ENCODE data around the gene OMG.
"Not testable (repeated sequence)": the region's sequence is repeated elsewhere in the genome, so short reads cannot be mapped to it uniquely, and the experiment has no call there.

Gene OMG

DNA sequence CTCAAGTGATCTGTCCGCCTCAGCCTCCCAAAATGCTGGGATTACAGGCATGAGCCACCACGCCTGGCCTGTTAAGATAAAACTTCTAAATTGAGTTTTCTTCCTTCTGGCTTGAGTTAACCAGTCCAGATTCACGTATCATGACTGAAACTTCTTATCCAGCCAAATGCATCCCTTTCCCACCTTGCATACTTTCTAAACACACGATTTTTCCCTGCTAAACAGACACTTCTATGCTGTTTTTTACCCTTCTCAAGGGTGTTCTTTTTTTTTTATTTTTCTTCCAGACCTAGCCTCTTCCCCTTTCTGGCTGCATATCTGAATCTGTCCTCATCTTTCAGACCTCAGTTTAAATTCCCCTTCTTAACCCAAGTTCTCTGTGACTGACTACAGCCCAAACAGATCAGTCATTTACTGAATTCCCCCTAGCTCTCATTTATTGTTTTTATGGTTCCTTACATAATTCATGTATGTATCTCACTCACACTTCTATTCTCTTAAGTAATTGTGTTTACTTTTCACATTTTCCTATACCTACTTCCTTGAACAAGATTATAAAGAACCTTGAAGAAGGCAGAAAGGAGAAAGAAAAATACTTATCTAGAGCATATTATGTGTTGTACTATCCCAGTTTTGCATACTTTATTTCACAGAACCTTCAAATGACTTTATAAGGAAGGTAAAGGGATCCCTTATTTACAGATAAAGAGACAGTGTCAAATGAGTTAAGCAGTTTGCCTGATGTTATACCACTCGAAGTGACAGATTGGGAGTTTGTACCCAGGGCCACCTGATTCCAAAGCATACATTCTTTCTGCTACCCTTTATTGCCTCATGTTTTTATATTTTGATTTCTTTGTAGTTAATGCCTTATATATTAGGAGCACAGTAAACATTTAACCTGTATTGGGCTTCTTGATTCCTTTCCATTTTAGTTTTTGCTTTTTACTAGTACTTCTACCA, 11.6 kb upstream of the OMG start:
- in situ Hi-C loops (cut with MboI; ENCODE audit: low sequenced_read_pairs): no loop called here

DNA sequence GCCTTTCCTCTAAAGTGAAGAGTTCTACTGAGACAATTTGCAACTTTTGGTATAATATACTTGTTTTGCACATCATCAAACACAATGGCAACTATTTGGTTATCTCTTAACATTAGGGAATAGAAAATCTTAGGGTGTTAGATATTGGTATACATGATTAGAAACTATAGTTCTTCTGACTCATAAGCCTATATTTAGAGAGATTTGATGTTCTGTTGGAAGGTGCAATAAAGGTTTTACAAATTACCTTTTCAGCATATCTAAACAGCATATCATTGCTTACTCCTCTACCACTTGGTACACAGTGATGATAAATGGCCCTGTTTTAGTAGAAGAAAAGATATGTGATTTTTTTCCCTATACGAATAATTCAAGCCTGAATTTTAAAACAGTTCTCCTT, 10.6 kb upstream of the OMG start:
- in situ Hi-C loops (cut with MboI; ENCODE audit: low sequenced_read_pairs): no loop called here

DNA sequence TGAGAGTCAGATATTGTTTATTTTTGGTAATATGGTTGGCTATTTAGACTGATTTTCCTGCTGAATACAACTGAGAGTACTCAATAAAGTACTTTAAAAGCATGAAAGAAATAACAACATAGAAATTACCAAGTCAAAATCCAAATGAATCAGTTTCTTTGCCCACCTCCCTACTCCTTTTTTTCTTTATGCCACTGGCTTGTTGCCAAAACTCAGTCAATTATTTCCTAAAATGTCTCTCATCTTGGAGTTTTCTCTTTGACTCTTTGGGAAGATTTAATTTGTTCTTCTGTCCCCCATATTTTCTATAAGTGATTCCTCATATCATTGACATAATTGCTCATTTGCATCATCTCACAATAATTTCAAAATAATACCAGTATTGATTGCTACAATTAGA, 2.6 kb upstream of the OMG start:
- in situ Hi-C loops (cut with MboI; ENCODE audit: low sequenced_read_pairs): no loop called here

DNA sequence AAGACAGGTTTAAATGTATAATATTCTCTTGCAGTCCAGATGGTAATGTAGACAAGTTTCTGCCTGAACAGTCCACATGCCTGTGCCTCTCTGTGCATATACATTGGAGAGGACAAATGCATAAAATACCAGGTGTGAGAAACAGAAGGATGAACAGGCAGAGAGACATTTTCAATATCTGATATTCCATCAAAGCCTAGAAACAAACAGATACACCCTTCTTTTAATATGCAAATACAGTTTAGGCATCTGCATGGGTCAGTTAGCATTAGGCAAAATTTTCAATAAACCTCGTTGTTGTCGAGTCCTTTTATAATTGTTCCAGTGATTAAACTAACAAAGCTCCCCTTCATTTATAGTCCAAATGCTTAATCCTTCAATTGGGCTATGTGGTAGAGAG, 897 bp downstream of the OMG start:
- in situ Hi-C loops (cut with MboI; ENCODE audit: low sequenced_read_pairs): no loop called here

DNA sequence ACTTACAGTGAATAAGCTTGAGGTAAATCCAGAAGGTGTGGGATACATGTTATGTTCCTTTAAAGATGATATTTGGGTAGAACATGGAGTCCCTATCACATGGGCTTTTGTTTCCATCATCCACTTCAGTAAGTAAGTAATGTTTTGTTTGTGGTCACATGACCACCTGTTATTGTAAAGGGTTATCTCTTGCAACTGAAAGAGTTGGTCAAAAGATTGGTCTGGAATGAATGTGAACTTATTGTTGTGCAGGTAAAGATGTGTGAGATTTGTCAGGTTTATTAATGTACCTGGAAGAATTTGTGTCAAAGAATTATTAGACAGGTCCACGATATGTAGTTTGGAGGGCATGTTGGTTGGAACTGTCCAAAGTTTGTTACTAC, 1.6 kb downstream of the OMG start:
- in situ Hi-C loops (cut with MboI; ENCODE audit: low sequenced_read_pairs): no loop called here

DNA sequence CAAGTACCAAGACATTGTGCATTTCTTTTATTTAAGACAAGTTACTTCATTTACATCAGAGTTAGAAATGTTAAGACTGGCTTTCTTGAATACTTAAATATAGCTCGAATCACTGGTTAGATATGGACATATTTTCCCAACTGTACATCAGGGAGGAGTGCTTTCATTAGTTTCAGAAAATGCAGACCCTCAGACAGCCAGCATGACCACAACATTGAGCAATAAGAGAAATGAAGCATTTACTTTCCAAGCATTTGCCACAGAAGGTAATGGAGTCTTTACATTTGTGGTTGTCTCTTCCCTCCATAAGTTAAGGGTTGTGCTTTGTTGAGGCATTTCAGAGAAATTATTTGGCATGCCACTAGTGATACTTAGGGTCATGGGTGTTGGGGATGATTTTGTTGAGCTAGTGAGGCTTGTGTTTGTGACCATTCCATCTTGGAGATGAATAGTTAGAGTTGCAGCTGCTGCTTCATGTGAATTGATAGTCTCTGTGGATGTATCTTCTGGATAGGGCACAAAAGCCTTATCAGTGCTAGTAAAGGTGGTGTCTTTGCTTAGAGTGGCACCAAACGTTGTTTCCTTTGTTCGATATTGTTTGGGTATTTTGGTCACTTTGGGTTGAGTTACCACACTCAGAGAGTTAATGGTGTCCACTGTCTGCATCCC, 2.1 kb downstream of the OMG start:
- in situ Hi-C loops (cut with MboI; ENCODE audit: low sequenced_read_pairs): no loop called here

DNA sequence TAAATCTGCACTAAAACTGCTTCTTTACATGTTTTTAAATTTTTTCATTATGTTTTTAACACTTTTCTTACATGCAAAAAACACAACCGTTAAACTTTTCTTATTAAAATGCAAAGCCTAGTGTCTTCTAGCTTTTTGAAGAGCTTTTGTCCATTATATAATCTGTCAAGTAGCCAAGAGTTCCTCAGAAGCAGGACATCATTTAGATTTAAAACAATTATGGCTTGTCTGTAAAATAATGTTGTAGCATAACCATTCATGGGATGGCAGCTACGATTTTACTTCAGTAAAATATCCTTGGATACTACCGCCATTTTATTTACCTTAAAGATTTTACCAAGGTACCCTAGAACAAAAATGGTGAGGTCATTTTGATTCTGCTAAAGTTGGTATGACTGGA, 2.8 kb downstream of the OMG start:
- in situ Hi-C loops (cut with MboI; ENCODE audit: low sequenced_read_pairs): no loop called here

DNA sequence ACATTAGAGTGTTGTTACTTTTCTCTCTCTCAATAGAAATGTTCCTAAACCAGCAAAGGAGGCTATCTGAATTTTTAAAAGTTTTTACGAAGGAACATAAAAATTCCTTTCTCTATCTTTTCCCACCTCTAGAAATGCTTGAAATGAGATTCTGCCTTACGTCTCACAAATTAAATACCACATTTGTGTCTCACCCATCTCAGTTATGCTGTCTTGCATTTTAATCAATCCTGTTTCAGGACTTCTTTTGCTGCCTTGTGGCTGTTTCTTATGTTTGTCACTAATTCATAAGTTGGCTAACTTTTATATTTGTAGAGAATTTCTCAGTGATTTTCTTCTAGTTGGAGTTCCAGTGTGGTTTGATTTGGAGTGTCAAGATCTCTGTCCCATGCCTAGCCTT, 3.5 kb downstream of the OMG start:
- in situ Hi-C loops (cut with MboI; ENCODE audit: low sequenced_read_pairs): no loop called here

DNA sequence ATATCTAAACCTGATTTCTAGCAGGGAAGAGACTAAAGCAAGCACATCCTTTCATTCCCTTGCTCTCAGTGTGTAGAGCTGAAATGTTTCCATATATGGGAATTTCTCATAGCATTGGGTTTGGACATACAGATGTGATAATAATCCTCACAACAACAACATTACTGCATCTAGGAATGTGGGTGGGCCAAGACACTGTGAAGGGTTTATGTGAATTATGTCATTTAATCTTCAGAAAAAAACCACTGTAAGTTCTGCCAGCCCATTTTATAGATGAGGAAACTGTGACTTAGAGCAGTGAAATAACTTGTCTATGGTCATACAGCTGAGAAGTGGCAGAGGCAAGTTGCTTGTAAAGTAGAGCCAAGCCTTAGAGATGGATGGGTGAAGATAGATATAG, 5.2 kb downstream of the OMG start:
- in situ Hi-C loops (cut with MboI; ENCODE audit: low sequenced_read_pairs): no loop called here

DNA sequence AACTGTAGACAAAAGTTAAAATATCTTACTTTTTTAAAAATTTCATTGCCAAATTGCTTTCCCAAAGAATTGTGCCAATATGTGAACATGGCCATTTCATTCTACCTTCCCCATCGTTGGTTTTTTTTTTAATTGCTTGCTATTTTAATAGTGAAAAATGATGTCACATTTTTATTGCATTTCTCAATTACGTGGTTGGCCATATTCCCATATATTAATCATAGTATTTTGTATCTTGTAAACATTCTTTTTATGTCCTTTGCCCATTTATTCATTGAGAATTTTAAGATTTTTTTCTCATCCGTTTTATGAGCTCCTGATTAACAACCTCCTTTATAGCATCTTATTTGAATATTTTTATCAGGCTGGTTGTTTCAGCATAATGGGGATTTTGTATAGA, 7.2 kb downstream of the OMG start:
- in situ Hi-C loops (cut with MboI; ENCODE audit: low sequenced_read_pairs): no loop called here

DNA sequence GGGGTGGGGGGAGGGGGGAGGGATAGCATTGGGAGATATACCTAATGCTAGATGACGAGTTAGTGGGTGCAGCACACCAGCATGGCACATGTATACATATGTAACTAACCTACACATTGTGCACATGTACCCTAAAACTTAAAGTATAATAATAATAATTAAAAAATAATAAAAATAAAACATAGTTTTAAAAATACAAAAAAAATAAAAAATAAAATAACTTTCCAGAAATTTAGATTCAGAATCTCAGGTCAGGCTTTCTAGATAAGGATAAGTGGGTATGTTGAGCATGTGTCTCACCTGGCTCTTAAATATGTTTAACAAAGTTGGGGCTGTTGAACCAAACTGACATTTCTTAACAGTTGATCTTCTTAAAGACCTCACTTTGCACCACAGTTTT, 9.1 kb downstream of the OMG start:
- in situ Hi-C loops (cut with MboI; ENCODE audit: low sequenced_read_pairs): not testable (repeated sequence)

DNA sequence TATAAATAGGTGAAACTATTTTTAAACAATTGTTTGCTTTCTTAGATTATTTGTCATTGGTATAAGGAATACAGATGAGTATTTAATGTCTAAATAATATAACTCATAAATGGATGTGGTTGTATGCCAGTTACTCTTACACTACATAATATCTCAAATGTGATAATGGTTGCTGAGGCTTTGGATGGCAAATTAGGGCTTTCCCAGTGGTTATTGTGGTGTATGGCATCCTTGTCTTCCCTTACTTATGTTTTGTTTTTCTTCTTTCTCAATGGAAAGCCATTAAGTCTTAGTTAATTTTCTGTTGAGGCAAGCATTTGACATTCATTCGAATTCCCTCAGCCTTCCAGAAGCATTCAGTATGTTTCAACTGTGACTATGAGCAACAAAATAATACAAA, 10.5 kb downstream of the OMG start:
- in situ Hi-C loops (cut with MboI; ENCODE audit: low sequenced_read_pairs): no loop called here

DNA sequence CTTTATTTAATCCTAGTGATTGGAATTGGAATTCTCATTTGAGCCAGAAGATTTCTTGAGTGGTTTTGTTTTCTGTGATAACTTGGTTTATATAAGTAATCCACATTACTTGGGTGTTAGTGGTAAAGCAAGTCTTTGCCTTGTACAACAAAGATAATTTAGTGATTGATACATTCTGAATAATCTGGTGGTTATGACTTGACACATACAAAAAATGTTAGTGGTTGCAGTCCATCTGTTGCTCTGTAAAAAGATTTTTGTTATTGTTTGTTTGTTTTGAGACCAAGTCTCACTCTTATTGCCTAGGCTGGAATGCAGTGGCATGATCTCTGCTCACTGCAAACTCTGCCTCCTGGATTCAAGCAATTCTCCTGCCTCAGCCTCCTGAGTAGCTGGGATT, 13.2 kb downstream of the OMG start:
- in situ Hi-C loops (cut with MboI; ENCODE audit: low sequenced_read_pairs): no loop called here

DNA sequence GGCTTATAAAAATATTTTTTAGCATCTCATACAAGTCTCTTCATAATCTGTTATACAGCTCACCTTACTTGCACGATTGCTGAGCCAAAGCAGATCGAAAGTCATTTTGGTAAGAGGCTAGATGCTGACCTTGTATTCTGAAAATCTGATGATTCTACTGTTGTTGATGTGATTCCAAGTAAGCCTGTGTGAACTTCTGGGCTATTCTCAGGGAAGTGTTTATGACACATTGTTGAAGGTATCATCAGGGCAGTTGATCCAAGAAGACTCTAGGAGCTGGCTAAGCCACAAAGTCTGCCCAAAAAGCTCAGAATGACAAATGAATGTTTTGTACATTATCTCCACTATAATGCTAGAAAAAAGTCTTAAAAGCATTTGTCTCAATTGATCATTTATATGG, 16.0 kb downstream of the OMG start:
- in situ Hi-C loops (cut with MboI; ENCODE audit: low sequenced_read_pairs): no loop called here

DNA sequence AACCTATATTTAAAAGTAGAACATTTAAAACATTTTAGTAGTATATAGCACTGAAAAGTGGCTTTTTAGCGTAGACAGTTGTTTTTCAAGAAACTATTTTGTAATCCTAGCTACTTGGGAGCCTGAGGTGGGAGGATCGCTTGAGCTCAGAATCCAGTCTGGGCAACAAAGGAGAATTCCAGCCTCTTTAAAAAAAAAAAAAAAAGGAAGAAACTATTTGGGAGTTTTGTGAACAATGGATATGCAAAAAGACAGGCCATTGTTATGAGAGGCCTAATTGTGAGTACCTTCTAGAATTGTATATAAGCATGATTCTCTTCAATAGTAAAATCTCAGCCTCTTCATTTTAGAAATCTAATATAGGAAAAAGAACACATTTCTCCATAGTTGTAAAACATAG, 17.6 kb downstream of the OMG start:
- in situ Hi-C loops (cut with MboI; ENCODE audit: low sequenced_read_pairs): no loop called here

DNA sequence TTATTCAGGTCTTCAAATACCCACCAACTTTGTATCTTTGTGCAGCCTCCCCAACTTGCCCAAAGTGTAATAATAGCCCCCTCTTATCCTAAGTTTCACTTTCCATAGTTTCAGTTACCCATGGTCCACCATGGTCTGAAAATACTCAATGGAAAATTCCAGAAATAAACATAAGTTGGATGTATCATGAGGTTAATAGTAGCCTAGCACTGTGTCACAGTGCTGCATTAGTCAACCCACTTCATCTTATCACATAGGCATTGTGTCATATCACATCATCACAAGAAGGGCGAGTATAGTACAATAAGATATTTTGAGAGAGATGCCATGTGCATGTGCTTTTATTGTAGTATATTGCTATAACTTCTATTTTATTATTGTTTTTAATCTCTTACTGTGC, 21.9 kb downstream of the OMG start:
- in situ Hi-C loops (cut with MboI; ENCODE audit: low sequenced_read_pairs): no loop called here

DNA sequence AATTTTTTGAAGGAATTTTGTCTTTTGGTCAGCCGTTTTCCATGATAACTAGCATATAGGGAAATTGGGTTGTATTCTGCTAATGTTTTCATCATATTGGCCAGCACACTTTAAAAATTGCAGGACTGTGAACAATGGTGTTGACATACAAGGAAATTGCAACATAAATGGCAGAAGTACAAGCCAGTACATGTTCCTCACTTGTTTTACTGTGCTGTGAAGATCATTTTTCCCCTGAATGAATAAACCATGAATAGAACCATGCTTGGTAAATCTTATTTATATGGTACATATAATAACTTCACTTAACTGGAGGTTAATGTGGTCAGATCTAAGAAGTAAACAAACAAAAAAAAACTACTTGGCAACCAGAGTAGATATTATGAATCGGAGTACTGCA, 22.8 kb downstream of the OMG start:
- in situ Hi-C loops (cut with MboI; ENCODE audit: low sequenced_read_pairs): no loop called here

DNA sequence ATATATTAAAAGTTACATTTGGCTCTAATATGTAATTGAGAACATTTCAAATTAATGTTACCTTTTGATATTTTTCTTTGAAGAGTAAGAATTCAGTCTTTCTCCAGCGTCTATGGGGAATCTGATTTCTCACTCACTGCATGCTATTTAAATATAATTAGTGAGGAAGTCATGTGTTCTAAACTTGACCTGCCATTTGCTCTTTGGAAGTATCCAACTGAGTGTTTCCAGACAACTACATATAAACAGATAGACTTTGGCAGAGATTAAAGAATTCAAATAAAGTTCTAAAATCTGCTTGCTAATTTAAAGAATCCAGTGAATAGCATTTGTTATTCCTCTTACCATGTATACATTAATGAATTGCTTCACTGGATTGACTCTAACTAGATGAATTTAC, 23.5 kb downstream of the OMG start:
- in situ Hi-C loops (cut with MboI; ENCODE audit: low sequenced_read_pairs): no loop called here

DNA sequence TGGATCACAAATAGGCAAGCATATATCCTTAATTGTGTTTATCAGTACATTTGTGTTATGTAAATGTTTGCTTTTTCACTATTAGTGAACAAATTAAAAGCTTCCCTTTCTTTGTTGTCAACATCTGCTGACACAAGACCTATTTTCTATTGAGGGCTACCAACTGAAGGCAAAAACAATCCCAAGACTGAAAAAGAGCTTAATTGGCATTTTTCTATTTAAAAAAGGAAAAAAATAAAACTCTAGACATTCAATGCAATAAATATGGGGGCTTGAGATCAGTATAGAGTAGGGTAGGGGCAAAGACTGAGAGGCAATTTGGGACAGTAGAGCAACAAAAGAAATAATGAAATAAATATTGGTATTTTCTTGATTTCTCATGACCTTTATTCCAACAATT, 24.2 kb downstream of the OMG start:
- in situ Hi-C loops (cut with MboI; ENCODE audit: low sequenced_read_pairs): no loop called here

DNA sequence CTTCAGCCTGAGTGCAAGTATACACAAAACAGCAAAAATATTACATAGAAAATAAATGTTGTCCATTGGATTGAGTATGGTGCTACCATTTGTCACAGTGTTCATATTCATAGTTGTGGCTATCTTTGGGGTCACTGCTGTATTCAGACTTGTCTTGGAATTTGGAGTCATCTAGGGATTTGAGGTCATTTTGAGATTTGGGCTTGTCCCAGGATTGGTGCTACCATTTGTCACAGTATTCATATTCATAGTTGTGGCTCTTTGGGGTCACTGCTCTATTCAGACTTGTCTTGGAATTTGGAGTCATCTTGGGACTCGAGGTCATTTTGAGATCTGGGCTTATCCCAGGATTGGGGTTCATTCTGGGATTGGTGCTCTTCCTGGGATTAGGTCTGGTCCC, 24.8 kb downstream of the OMG start:
- in situ Hi-C loops (cut with MboI; ENCODE audit: low sequenced_read_pairs): no loop called here

DNA sequence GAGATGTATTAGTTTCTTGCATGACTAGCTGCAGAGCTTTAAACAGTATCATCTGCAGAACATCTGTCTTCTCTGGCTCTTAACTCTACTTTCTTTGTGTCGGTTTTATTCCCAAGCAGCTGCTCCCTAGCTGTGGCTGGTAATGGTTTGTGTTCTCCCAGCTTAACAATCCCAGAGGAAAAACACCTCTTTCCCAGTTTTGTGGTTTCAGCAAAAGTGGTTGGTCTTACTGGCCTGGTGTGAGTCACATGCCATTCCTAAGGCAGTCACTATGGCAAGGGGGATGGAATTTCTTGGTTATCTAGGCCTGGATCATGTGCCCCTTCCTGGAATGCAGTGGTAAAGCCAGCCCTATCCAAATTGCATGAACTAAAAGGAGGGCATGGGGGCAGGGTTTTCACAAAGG, 27.5 kb downstream of the OMG start:
- in situ Hi-C loops (cut with MboI; ENCODE audit: low sequenced_read_pairs): no loop called here

DNA sequence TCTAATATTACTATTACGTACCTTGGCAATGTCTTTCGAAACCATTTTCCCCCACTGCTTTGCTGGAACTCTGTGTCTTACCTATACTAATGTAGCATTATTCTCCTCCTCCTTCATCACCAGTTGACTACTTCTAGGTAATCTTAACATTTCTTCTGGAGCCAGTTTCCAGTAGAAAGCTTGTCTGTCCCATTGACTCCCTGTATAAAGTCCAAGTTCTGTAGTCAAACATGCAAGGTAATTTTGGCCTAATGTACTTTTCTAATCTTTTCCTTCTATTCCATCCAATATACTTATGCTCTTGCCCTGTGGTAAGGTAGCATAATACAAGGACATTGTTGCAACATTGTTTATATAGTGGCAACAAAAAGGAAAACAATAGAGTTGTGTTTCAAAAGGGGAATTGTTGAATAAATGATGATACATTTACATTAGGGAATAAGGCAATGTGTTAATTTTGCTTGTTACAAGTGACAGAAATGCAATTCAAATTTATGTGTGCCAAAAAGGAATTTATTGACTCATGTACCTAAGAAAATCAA, 27.9 kb downstream of the OMG start:
- in situ Hi-C loops (cut with MboI; ENCODE audit: low sequenced_read_pairs): no loop called here

Measured in HL-60/S4 treated with retinoic acid at 250 ng/mL for 4 days and 3 days (cell line).